Right lobe of liver (tissue), 6 donors: Measurements from ENCODE around the gene SLC25A45. TPM values are rescaled to one million over a fixed set of nuclear protein-coding genes. Genes with fewer than 3 reads are reported as not detected.

ENCODE experiments used
- ATAC-seq, 4 donors: fragments of 200-7000 bp; cut with Tn5 transposase; one replicate each; pipeline ENCODE4 v1.9.1; 2020; ENCODE audit warnings: mild to moderate bottlenecking in 4 of 4, moderate library complexity in 4 of 4
- DNase-seq, 3 donors: peaks; one replicate each; pipeline ENCODE4 v3.0.0-alpha.2; 2020
- H3K27ac ChIP-seq, 3 donors: fragments of 200-600 bp; one replicate each; pipeline ENCODE4 v1.8.0; 2022
- H3K27me3 ChIP-seq, 2 donors: fragments of 200-600 bp; one replicate each; pipeline ENCODE4 v1.8.0; 2022
- H3K36me3 ChIP-seq, 4 donors: fragments of 200-600 bp; sonication (generic) in 1 of 4; one replicate each; pipeline versions ENCODE4 v1.5.1 to v1.8.0; 2017 to 2022; ENCODE audit warnings: control low read depth in 1 of 4
- H3K4me1 ChIP-seq, 4 donors: fragments of 200-600 bp; sonication (generic) in 1 of 4; one replicate each; pipeline versions ENCODE4 v1.5.1 to v1.8.0; 2017 to 2022; ENCODE audit warnings: control low read depth in 1 of 4
- H3K4me3 ChIP-seq, 3 donors: fragments of 200-600 bp; one replicate each; pipeline ENCODE4 v1.8.0; 2022
- H3K9me3 ChIP-seq, 4 donors: fragments of 200-600 bp; sonication (generic) in 1 of 4; one replicate each; pipeline versions ENCODE4 v1.5.1 to v1.8.0; 2017 to 2022; ENCODE audit warnings: control low read depth in 1 of 4
- POLR2A ChIP-seq: fragments of 450-650 bp; IDR thresholded peaks from one replicate; pipeline ENCODE4 v1.6.1; 2017; ENCODE audit warnings: antibody characterized with exemption, mild to moderate bottlenecking
- WGBS: methylation state at CpG from one replicate; pipeline ENCODE4 v1.1.6; 2018; ENCODE audit warnings: low coverage, low lambda C conversion rate; ENCODE audit not compliant: insufficient coverage; ENCODE audit errors: missing lambda C conversion rate; 5-methylcytosine and 5-hydroxymethylcytosine counted together
- intact Hi-C, 2 donors: fragments of 100-400 bp; cut with DNase I; formaldehyde crosslinking; loops; one replicate each; pipeline versions ENCODE4 v1.11.2 to v1.14.1; 2022
- total RNA-seq, 6 experiments: library from RNA; depleted of rRNA in 2 of 6; stranded (reverse); fragments of >200 nt in 2 of 6; fragmentation: NEBNext Ultra II Directional in 3 of 6; extraction: Animal tissue kit (Norgen Biotek cat#: 25700) in 3 of 6; gene quantifications; one replicate each; pipeline versions ENCODE4 v1.1.0 to v1.2.4, GENCODE V29; 2016 to 2023
- TF ChIP-seq, protein P1 (sequence below), 4 donors: fragments of 200-600 bp in 3 of 4; fragments of 450-650 bp in 1 of 4; IDR thresholded peaks; one replicate each; pipeline versions ENCODE4 v1.5.1 to v1.8.0; 2016 to 2022; ENCODE audit warnings: antibody characterized with exemption in 4 of 4, mild to moderate bottlenecking in 2 of 4
- donor health status: DM: no; HTN: yes; CAD: no.
- donor health status: DM: no; HTN: no; CAD: no.
- donor health status: DM: no; HTN: no; CAD: no.
- donor health status: DM: no; HTN: yes; CAD: no.
- donor health status: DM: no; HTN: yes; CAD: no.

Gene SLC25A45
- total RNA-seq, 6 experiments from 2014 or later: 7.5 to 17.5 (median 12.1) TPM

DNA sequence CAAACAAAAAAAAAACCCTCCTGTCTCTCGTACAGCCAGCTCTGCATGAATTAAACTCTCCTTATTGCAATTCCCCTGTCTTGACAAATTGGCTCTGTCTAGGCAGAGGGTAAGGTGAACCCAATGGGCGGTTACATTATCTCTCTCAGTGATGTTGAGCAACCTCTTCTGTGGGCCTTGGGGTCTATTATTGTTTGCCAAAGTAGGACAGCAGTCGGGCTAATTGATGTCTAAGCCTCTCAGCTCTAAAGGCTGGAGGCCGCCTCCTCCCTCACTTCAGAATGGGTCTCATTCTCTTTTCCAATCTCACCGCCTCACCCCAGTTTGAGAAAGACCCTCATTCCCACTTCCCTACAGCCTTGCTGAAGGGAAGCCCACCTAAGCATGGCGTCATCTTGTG is 1.3 kb upstream of the SLC25A45 start:
- Histone ChIP-seq H3K9me3 (no peaks in the 10 kb centered on the region), H3K36me3 (no peaks in the 10 kb centered on the region), H3K27ac (peak overlapping the region; percentile 36 to 99 (median 97)), H3K4me3 (no peak overlapping the region), H3K27me3 (no peaks in the 10 kb centered on the region), H3K4me1 (peaks cover 0 to 49% (median 15%) of the 10 kb centered on the region in 4 donors)
- 82% methylated on average over 6 of the region's 6 CpGs for WGBS
- TF ChIP-seq POLR2A: no peak
- TF ChIP-seq, protein P1, sequence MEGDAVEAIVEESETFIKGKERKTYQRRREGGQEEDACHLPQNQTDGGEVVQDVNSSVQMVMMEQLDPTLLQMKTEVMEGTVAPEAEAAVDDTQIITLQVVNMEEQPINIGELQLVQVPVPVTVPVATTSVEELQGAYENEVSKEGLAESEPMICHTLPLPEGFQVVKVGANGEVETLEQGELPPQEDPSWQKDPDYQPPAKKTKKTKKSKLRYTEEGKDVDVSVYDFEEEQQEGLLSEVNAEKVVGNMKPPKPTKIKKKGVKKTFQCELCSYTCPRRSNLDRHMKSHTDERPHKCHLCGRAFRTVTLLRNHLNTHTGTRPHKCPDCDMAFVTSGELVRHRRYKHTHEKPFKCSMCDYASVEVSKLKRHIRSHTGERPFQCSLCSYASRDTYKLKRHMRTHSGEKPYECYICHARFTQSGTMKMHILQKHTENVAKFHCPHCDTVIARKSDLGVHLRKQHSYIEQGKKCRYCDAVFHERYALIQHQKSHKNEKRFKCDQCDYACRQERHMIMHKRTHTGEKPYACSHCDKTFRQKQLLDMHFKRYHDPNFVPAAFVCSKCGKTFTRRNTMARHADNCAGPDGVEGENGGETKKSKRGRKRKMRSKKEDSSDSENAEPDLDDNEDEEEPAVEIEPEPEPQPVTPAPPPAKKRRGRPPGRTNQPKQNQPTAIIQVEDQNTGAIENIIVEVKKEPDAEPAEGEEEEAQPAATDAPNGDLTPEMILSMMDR (IDR thresholded peaks at IDR 0.05): no peak
- intact Hi-C loops: no loop called here
- no peak for DNase-seq
- ATAC-seq: no peak

GRCh38 chr11:65382804-65383368 is 440 bp upstream of the SLC25A45 start:
- H3K36me3 ChIP-seq: no peaks in the 10 kb centered on the region
- TF ChIP-seq POLR2A: peak; percentile 44
- TF ChIP-seq, protein P1 (IDR thresholded peaks at IDR 0.05): no peak
- intact Hi-C loops: no loop called here
- ATAC-seq (peak in 2 of 4 donors; percentile 65 to 66), DNase-seq (peak; percentile 89 to 96 (median 94))
- H3K4me3 ChIP-seq: peak overlapping the region in 2 of 3 donors; percentile 42 to 47
- no peaks in the 10 kb centered on the region for H3K27me3 ChIP-seq
- 15% methylated on average over 8 of the region's 12 CpGs for WGBS
- H3K27ac ChIP-seq: peak overlapping the region; percentile 90 to 99 (median 97)
- no peaks in the 10 kb centered on the region for H3K9me3 ChIP-seq
- peaks cover 0 to 40% (median 15%) of the 10 kb centered on the region in 4 donors for H3K4me1 ChIP-seq

DNA sequence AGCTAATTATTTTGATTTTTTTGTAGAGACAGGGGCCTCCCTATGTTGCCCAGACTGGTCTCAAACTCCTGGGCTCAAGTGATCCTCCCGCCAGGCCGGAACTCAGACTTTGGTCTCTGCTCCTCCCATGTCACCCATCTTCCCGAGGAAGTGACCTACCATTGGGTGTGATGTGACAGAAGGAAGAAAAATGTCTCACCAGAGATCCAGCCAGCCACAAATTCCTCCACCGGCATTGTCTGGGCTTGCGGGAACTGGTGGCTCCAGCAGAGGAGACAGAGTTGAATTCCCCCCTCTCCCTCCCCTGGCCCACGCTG is 772 bp downstream of the SLC25A45 start:
- peak in 2 of 4 donors; percentile 39 to 41 for ATAC-seq
- intact Hi-C loops: no loop called here
- TF ChIP-seq, protein P1 (IDR thresholded peaks at IDR 0.05): no peak
- no peak for TF ChIP-seq POLR2A
- Histone ChIP-seq H3K27me3 (no peaks in the 10 kb centered on the region), H3K4me1 (peaks cover 0 to 40% (median 10%) of the 10 kb centered on the region in 4 donors), H3K36me3 (no peaks in the 10 kb centered on the region), H3K9me3 (no peaks in the 10 kb centered on the region), H3K4me3 (peak overlapping the region; percentile 28 to 47 (median 42)), H3K27ac (peak overlapping the region; percentile 90 to 99 (median 97))
- no peak for DNase-seq
- 0% methylated on average over 4 of the region's 6 CpGs for WGBS

- no peaks in the 10 kb centered on the region for H3K27me3 ChIP-seq
- peak overlapping the region in 2 of 3 donors; percentile 97 to 99 for H3K27ac ChIP-seq
- 80% methylated on average over 1 of the region's 16 CpGs for WGBS
- no peak overlapping the region for H3K4me3 ChIP-seq
- intact Hi-C loops: no loop called here
- ATAC-seq (no peak), DNase-seq (no peak)
- TF ChIP-seq, protein P1 (IDR thresholded peaks at IDR 0.05): no peak
- no peak for TF ChIP-seq POLR2A
- H3K9me3 ChIP-seq: no peaks in the 10 kb centered on the region
- H3K36me3 ChIP-seq: no peaks in the 10 kb centered on the region
- peaks cover 0 to 33% (median 10%) of the 10 kb centered on the region in 4 donors for H3K4me1 ChIP-seq
These were observed 1.9 kb downstream of the SLC25A45 start for GRCh38 chr11:65380460-65381119.
